BJ (cell line): ENCODE measurements around the gene AP4M1. TPM values are rescaled to one million over a fixed set of nuclear protein-coding genes. Genes with fewer than 3 reads are reported as not detected.

ENCODE experiments used
- CTCF ChIA-PET: fragments of 350-600 bp; formaldehyde crosslinking; extraction: SDS; loops from one replicate; lab custom pipeline; 2021; ENCODE audit warnings: antibody characterized with exemption, inconsistent platforms; lab: Yijun Ruan, JAX
- POLR2A ChIA-PET: fragments of 300-600 bp; sonication (Branson Sonifier 250); formaldehyde crosslinking; extraction: SDS; loops from one replicate; lab custom pipeline; 2021; ENCODE audit warnings: antibody characterized with exemption; lab: Charles Lee
- DNase-seq: peaks from one replicate; pipeline ENCODE4 v3.0.0-alpha.2; 2011; ENCODE audit warnings: low read depth
- H3K27me3 ChIP-seq: 2 replicates; pipeline ENCODE4 v1.6.0; 2011; ENCODE audit warnings: low read length; ENCODE audit not compliant: control insufficient read depth, insufficient read depth
- H3K36me3 ChIP-seq: 2 replicates; pipeline ENCODE4 v1.5.1; 2011; ENCODE audit warnings: low read length; ENCODE audit not compliant: control insufficient read depth, insufficient read depth
- H3K4me3 ChIP-seq: 2 replicates; pipeline ENCODE4 v1.5.1; 2011; ENCODE audit warnings: low read depth, mild to moderate bottlenecking, control low read depth, low read length
- CTCF ChIP-seq: IDR thresholded peaks from 2 replicates; pipeline ENCODE4 v1.5.1; 2011; ENCODE audit warnings: low read depth, mild to moderate bottlenecking, control low read depth, inconsistent platforms, low read length, moderate library complexity; ENCODE audit not compliant: insufficient read depth
- polyA plus RNA-seq: library from polyadenylated mRNA; depleted of rRNA; stranded (reverse); fragments of >200 nt; gene quantifications from 2 replicates; pipeline ENCODE4 v1.2.3, GENCODE V29; 2011

The AP4M1 gene
- polyA plus RNA-seq, 1 experiment, result 14.3 TPM

GRCh38 chr7:100085515-100085914 is 15.9 kb upstream of the AP4M1 start:
- Histone ChIP-seq H3K27me3 (no peaks in the 10 kb centered on the region), H3K36me3 (peaks cover 2% of the 10 kb centered on the region), H3K4me3 (no peak overlapping the region)
- CTCF ChIA-PET, result no interaction called here
- POLR2A ChIA-PET, result no interaction called here
- TF ChIP-seq CTCF, result no peak
- no peak for DNase-seq

GRCh38 chr7:100087055-100087750 is 14.2 kb upstream of the AP4M1 start:
- peak; percentile 97 for DNase-seq
- ChIA-PET POLR2A (interaction anchor here (0.6 to 0.8 kb wide), 4 partner anchors 13 to 1488 kb away, joined by 3 to 12 read pairs (median 3); partner anchors contain the start of gene AP4M1), CTCF (interaction anchor here (1.0 kb wide), 1 partner anchor 41 kb away, joined by 4 read pairs; no protein-coding TSS in a partner anchor)
- H3K27me3 ChIP-seq, result no peaks in the 10 kb centered on the region
- TF ChIP-seq CTCF, result no peak
- H3K4me3 ChIP-seq, result no peak overlapping the region
- peaks cover 16% of the 10 kb centered on the region for H3K36me3 ChIP-seq

GRCh38 chr7:100088095-100088620 is 13.3 kb upstream of the AP4M1 start:
- POLR2A ChIA-PET, result interaction anchor here (0.6 to 0.8 kb wide), 2 partner anchors 12 to 89 kb away, joined by 3 to 8 read pairs; partner anchors contain the start of gene STAG3
- DNase-seq, result no peak
- H3K27me3 ChIP-seq, result no peaks in the 10 kb centered on the region
- CTCF ChIA-PET, result interaction anchor here (0.8 to 1.2 kb wide), 2 partner anchors 11 to 14 kb away, joined by 3 to 4 read pairs; no protein-coding TSS in a partner anchor
- TF ChIP-seq CTCF, result no peak
- peak overlapping the region; percentile 89 for H3K4me3 ChIP-seq
- peaks cover 23% of the 10 kb centered on the region for H3K36me3 ChIP-seq

GRCh38 chr7:100088621-100089457 is 12.6 kb upstream of the AP4M1 start, which contains the start of gene COPS6:
TSS of gene COPS6 (plus strand) at chr7:100088969. CDS start at chr7:100088991, 22 bp downstream.
- Histone ChIP-seq H3K36me3 (peaks cover 30% of the 10 kb centered on the region), H3K27me3 (no peaks in the 10 kb centered on the region), H3K4me3 (peak within 1 kb of the TSS; percentile 89)
- DNase-seq, result no peak
- ChIA-PET CTCF (interaction anchor here (0.8 to 1.3 kb wide), 4 partner anchors 11 to 90 kb away, joined by 3 to 6 read pairs (median 4); no protein-coding TSS in a partner anchor), POLR2A (interaction anchor here (0.6 to 0.8 kb wide), 2 partner anchors 12 to 89 kb away, joined by 3 to 8 read pairs; partner anchors contain the start of gene STAG3)
- no peak for TF ChIP-seq CTCF
